PFSK-1 (cell line): ENCODE data around the gene SARS1.
A peak's percentile ranks its signal among the peaks of the same experiment; 100 is the strongest.

Experiments used
- FOXP2 ChIP-seq: optimal IDR thresholded peaks from 2 replicates; pipeline ENCODE3; 2011; ENCODE audit warnings: borderline replicate concordance, control low read depth, inconsistent platforms; ENCODE audit not compliant: insufficient read depth; ENCODE audit errors: extremely low read length, extremely low read depth
- POLR2AphosphoS5 ChIP-seq: IDR thresholded peaks from 2 replicates; pipeline ENCODE4 v1.6.1; 2012; ENCODE audit warnings: low read depth, mild to moderate bottlenecking, control low read depth, low read length, moderate library complexity
- REST ChIP-seq, 2 experiments: IDR thresholded peaks; 2 replicates each; pipeline versions ENCODE4 v1.6.1 to v1.8.0; 2011 to 2012; ENCODE audit warnings: low read depth in 2 of 2, low read length in 2 of 2, control low read depth in 1 of 2, inconsistent platforms in 1 of 2, mild to moderate bottlenecking in 1 of 2, moderate library complexity in 1 of 2; ENCODE audit not compliant: insufficient read depth in 1 of 2
- SIN3A ChIP-seq: IDR thresholded peaks from 2 replicates; pipeline ENCODE4 v1.6.1; 2012; ENCODE audit warnings: mild to moderate bottlenecking, low read length, moderate library complexity, borderline replicate concordance; ENCODE audit not compliant: insufficient read depth
- TAF1 ChIP-seq: IDR thresholded peaks from 2 replicates; pipeline ENCODE4 v1.6.1; 2012; ENCODE audit warnings: low read length, control low read depth, borderline replicate concordance; ENCODE audit not compliant: insufficient read depth

SARS1 gene

DNA sequence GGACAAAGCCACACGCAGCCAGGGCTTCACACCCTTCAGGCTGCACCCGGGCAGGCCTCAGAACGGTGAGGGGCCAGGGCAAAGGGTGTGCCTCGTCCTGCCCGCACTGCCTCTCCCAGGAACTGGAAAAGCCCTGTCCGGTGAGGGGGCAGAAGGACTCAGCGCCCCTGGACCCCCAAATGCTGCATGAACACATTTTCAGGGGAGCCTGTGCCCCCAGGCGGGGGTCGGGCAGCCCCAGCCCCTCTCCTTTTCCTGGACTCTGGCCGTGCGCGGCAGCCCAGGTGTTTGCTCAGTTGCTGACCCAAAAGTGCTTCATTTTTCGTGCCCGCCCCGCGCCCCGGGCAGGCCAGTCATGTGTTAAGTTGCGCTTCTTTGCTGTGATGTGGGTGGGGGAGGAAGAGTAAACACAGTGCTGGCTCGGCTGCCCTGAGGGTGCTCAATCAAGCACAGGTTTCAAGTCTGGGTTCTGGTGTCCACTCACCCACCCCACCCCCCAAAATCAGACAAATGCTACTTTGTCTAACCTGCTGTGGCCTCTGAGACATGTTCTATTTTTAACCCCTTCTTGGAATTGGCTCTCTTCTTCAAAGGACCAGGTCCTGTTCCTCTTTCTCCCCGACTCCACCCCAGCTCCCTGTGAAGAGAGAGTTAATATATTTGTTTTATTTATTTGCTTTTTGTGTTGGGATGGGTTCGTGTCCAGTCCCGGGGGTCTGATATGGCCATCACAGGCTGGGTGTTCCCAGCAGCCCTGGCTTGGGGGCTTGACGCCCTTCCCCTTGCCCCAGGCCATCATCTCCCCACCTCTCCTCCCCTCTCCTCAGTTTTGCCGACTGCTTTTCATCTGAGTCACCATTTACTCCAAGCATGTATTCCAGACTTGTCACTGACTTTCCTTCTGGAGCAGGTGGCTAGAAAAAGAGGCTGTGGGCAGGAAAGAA, 61.1 kb downstream of the SARS1 start:
- TF ChIP-seq POLR2AphosphoS5 = no peak
- peak; percentile 82 for TF ChIP-seq FOXP2

DNA sequence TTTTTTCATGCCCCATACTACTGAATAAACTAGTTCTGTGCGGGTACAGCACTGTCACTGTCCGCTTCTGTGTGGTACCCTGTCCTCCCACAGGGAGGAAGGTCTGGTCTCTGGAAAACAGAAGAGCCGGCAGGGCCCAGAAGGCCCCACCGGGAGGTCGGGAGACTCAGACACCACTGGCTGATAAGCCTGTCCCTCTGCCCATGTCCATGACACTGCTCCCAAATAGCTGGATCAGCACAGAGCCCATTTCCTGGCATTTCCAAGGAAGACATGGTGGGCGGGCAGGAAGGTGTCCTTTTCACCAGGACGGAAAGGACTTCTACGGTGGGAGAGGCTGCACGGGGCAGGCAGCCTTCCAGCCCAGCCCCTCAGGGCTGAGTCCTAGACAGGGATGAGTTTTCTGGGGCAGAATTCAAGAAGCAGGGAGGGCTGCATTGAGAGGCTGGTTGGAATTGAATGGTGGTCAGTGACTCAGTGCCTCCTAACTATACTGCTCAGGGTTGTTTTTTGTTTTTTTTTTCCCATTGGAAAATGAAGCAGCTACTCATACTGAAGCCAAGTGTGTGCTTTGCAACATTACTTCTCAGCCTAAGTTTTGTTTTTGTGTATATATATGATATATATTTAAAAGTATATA, 62.1 kb downstream of the SARS1 start:
- TF ChIP-seq SIN3A (no peak), TAF1 (no peak)

DNA sequence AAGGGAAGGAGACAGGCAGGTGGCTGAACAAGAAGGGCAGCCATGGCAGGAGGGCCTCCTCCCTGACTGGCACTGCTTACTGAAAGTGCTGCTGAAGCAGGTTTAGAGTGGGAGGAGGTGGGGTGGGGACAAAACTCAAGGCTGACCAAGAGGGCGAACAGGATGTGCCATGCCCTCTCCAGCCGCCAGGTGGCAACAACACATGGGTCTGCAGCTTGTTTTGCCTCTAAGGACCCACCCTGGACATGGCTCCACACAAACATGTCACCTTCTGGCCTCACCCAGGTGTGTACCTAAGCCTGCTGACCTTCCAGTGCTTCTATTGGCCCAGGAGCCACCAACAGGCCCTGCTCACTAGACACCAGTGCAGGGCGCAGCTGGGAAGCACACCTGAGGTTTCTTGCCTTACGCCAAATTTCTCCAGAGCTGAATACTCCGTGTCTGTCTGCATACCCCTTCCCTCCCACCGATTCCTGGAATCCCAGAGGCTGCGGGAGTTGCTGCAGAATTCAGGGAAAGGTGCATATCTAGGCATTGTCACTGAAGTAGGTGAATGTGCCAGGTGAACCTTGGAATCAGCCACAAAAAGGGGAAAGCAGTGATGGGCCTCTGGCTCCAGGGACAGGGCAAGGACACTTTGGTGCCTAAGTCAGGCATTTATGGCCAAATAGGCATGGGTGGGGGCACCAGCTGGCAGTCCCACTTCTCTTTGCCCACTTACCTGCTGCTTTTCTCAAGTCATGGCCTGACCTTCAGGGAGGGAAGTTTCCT, 63.9 kb downstream of the SARS1 start:
- TF ChIP-seq SIN3A (no peak), REST (IDR thresholded peaks at IDR 0.05; ENCODE audit: insufficient read depth in 1 of 2, low read depth in 2 of 2, low read length in 2 of 2) (no peak), POLR2AphosphoS5 (peak; percentile 39; the same call in 1 of the 2 replicates), FOXP2 (peak; percentile 80), TAF1 (0 out of 2 replicates have a peak, but pooled peaks have one; percentile 7)

DNA sequence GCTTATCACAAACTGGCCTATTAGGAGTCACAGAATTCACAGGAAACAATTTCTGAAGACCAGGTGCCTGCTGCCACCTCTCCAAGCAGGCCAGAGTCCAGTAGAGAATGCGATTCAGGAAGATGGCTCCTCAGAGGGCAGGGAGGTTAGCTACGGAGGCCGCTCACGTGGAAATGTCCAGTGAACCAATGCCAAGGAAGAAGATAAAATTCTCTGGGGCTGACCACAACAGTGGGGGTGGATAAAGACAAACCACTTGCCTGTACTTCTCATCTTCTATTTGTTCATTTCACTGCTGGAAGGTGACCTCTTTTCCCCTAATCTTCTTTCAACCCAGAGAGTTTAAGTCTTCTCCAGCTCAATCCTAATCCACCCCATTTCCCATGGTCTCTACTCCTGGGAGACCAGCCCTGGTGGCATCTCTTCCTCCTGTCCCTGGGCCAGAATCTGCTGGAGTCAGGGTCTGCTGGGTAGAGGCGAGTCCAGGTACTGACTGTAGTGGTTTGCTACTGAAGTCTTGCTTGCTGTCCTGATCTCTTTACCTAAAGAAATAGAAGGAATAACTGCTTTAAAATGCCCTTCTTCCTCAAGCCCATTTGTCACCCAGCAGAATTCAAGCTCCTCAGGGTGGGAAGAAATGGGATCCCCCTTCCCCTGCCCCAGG, 66.0 kb downstream of the SARS1 start:
- TF ChIP-seq FOXP2 = no peak
- TF ChIP-seq POLR2AphosphoS5 = no peak
- no peak for TF ChIP-seq SIN3A
- TF ChIP-seq REST (IDR thresholded peaks at IDR 0.05; ENCODE audit: insufficient read depth in 1 of 2, low read depth in 2 of 2, low read length in 2 of 2) = no peak
- TF ChIP-seq TAF1 = no peak

GRCh38 chr1:109280862-109281261, 67.1 kb downstream of the SARS1 start:
- TF ChIP-seq REST (IDR thresholded peaks at IDR 0.05; ENCODE audit: insufficient read depth in 1 of 2, low read depth in 2 of 2, low read length in 2 of 2) = no peak
- no peak for TF ChIP-seq POLR2AphosphoS5
- no peak for TF ChIP-seq SIN3A
- TF ChIP-seq FOXP2 = no peak
- no peak for TF ChIP-seq TAF1
